ENCODE results near the gene HSDL2.
"Not testable (repeated sequence)": the region's sequence is repeated elsewhere in the genome, so short reads cannot be mapped to it uniquely, and the experiment has no call there.

The HSDL2 gene

GRCh38 chr9:112409758-112410157 is 29.9 kb downstream of the HSDL2 start:
- DNase-seq (ENCODE audit: low read depth), result no peak
- no peak overlapping the region for H3K4me3 ChIP-seq (ENCODE audit: low read depth, low read length)
- TF ChIP-seq CTCF (IDR thresholded peaks at IDR 0.05; ENCODE audit: low read depth, low read length), result no peak

DNA sequence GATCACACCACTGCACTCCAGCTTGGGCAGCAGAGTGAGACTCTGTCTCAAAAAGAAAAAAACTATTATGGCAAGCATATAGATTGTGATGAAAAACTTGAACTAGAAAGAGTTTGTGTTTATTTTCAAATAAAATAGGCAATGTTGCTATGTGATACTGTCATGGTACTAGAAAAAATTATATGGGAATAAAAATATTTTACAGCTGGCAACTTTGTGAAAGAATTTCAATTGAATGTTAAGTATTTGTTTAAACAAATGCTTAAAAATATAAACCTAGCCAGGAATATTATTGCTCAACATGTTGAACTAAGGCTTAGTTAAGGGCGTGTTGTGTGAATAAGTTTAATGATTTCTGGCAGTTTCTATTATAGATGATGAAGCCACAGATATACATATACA is 31.7 kb downstream of the HSDL2 start:
- no peak for TF ChIP-seq MYC (IDR thresholded peaks at IDR 0.05; ENCODE audit: low read depth, low read length)
- TF ChIP-seq, protein P1, sequence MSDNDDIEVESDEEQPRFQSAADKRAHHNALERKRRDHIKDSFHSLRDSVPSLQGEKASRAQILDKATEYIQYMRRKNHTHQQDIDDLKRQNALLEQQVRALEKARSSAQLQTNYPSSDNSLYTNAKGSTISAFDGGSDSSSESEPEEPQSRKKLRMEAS (IDR thresholded peaks at IDR 0.05; ENCODE audit: low read depth, low read length), result no peak
- no peak for TF ChIP-seq CTCF (IDR thresholded peaks at IDR 0.05; ENCODE audit: low read depth, low read length)
- no peak for TF ChIP-seq POLR2A (IDR thresholded peaks at IDR 0.05; ENCODE audit: extremely low read depth, insufficient read length)
- DNase-seq (ENCODE audit: low read depth), result no peak
- H3K4me3 ChIP-seq (ENCODE audit: low read depth, low read length), result no peak overlapping the region

DNA sequence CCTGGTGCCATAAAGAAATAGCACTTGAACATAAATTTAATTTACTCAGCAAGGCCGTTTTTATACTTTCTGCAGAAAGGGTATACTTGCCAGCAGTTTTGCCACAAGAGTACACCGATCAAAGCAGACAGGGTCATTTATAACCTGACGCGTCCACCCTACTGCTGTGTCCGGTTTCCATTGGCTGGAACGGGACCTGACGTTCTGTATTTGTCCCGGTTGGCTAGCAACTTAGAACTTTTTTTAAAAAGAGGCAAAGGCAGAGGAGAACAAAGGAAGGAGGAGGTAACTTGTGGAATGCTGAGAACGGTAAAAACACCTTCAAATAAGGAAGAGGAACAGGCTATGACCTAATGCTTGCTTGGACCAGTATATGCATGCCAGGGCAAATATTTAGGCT is 33.8 kb downstream of the HSDL2 start:
- DNase-seq (ENCODE audit: low read depth); H3K4me3 ChIP-seq (ENCODE audit: low read depth, low read length): not testable (repeated sequence)

DNA sequence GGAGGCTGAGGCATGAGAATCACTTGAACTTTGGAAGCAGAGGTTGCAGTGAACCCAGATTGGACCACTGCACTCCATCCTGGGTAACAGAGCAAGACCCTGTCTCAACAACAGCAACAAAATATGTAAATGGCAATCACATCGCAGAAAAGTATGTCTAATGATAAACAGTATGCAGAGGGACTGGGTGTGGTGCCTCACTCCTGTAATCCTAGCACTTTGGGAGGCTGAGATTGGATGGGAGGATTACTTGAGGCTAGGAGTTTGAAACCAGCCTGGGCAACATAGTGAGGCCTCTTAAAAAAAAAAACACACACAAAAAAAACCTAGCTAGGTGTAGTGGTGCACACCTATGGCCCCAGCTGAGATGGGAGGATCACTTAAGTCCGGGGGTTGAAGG is 40.3 kb downstream of the HSDL2 start:
- no peak for DNase-seq (ENCODE audit: low read depth)
- H3K4me3 ChIP-seq (ENCODE audit: low read depth, low read length), result no peak overlapping the region
- TF ChIP-seq POLR2A (IDR thresholded peaks at IDR 0.05; ENCODE audit: extremely low read depth, insufficient read length) (no peak), MYC (IDR thresholded peaks at IDR 0.05; ENCODE audit: low read depth, low read length) (no peak), CTCF (IDR thresholded peaks at IDR 0.05; ENCODE audit: low read depth, low read length) (no peak)
- TF ChIP-seq, protein P1 (IDR thresholded peaks at IDR 0.05; ENCODE audit: low read depth, low read length), result no peak

DNA sequence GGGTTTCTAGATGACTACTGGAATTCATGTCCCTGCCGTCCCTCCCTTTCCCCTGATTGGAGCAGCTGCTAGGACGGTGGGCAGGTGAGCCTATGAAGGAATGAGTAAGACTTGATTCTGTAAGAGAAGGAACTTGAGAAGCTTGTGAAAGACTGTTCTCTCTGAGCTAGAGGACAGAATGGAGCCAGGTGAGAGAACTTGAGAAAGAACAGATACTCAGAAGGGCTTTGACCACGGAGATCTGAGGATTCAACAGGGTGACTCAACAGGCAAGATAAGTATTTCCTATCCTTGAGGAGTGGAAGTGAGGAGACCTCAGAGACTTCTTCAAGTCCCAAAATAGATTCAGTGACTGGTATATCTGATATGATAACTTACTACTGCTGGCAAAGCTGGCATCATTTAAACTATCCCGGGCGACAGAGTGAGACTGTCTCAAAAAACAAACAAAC is 41.9 kb downstream of the HSDL2 start:
- no peak for TF ChIP-seq POLR2A (IDR thresholded peaks at IDR 0.05; ENCODE audit: extremely low read depth, insufficient read length)
- TF ChIP-seq, protein P1 (IDR thresholded peaks at IDR 0.05; ENCODE audit: low read depth, low read length), result no peak
- TF ChIP-seq MYC (IDR thresholded peaks at IDR 0.05; ENCODE audit: low read depth, low read length), result no peak
- no peak for TF ChIP-seq CTCF (IDR thresholded peaks at IDR 0.05; ENCODE audit: low read depth, low read length)
- peak; percentile 17 for DNase-seq (ENCODE audit: low read depth)
- H3K4me3 ChIP-seq (ENCODE audit: low read depth, low read length), result no peak overlapping the region

DNA sequence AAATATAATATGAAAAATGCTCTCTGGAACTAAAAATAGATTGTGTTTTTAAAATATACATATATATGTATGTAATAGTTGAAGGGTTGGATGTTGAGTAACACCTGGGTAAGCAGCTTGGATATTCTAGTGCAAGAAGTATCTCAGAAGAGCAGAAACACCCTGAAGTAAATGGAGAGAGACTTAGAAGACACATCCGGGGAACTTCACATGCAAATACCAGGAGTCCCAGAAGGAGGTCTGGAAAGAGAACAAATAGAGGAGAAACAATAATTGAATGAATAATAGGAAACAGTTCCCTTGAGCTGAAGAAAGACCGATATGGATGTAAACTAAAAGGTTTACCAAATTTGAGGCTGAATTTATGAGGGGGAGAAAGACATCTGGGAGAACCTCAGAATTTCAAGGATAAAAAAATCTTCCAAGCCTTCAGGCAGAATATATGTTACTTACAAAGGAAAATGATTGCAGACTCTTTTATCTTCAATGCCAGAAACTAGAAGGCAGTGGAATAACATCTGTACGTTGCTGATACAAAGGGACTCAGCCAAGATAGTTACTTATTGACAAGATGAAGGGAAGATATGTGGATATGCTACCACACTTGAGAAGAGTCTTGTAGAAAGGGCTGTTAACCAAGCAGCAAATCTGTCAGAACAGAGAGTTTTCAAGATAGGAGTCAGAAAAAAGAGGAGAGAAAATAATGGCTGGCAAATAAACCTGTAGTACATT is 42.7 kb downstream of the HSDL2 start:
- TF ChIP-seq CTCF (IDR thresholded peaks at IDR 0.05; ENCODE audit: low read depth, low read length) (no peak), POLR2A (IDR thresholded peaks at IDR 0.05; ENCODE audit: extremely low read depth, insufficient read length) (no peak), MYC (IDR thresholded peaks at IDR 0.05; ENCODE audit: low read depth, low read length) (no peak)
- TF ChIP-seq, protein P1 (IDR thresholded peaks at IDR 0.05; ENCODE audit: low read depth, low read length), result no peak
- DNase-seq (ENCODE audit: low read depth), result no peak
- H3K4me3 ChIP-seq (ENCODE audit: low read depth, low read length), result no peak overlapping the region

Measured in NB4 (cell line).